Islet of Langerhans (tissue), 1 donor: Measurements from ENCODE around the gene MUC22.

Experiments used
- FAIRE-seq: peaks from one replicate; lab custom pipeline; 2011; peaks lifted over from hg19 to GRCh38; lab: Jason Lieb, UNC

The MUC22 gene

DNA sequence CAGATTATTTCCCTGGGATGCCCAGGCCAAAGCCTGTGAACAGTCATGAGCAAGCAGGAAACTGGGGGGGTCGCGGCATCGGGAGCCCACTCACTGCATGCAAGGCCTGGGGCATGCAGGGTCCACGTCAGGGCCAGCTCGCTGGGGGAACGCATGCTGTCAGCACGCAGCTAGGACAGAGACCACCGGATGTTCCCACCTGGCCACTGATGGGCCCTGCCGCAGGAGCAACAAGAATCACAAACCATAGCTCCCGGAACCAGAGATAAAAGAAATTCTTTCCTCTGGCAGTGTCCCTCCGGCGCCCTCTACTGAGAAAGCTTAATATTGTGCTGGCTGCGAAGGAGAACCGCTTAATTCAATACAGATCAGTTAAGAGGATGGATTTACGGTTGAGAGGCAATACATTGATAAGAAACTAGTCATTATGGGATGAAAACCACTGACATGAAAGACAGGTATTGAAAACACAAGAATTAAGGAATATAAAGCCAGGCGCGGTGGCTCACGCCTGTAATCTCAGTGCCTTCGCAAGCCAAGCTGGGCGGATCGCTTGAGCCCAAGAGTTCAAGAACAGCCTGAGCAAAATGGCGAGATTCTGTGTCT lies 69.5 kb downstream of the MUC22 start:
- FAIRE-seq = no peak

DNA sequence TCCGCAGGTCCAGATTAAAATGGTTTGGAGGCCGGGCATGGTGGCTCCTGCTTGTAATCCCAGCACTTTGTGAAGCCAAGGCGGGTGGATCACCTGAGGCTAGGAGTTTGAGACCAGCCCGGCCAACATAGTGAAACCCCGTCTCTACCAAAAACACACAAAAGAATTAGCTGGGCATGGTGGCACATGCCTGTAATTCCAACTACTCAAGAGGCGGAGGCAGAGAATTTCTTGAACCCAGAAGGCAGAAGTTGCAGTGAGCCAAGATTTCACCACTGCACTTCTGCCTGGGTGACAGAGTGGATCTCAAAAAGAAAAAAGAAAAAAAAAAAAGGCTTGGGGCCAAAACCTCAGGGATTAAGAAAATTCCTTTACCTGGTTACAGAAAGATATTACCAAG lies 71.6 kb downstream of the MUC22 start:
- FAIRE-seq = no peak

DNA sequence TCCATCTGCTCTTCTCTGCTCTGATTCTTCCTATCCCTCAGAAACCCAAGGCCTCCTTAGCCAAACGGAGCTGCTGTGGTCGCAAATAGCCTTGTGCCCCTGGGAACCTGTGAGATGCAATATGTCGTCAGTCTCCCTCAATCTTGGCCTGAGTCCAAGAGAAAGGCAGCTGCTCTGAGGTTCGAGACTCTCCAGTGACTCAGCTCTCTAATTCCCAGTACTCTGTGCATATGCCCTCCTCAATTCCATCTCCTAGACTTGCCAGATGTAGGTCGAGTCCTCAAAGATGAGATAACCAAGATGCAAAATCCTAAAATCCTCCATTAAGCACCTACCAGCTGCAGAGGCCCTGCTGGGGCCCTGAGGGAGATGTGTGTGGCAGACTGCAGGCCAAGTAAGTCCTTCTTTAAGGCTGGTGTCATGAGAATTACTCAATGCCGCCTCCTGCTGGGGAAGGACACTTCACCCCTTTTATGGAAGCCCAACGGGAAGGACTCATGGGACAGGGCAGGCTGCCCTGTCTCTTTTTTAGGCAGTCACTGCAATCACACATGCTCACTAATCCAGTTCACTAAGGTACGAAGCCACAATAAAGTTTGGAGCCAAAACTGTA lies 73.6 kb downstream of the MUC22 start:
- no peak for FAIRE-seq
